A549 (cell line): ENCODE measurements around the gene GULP1. TPM values are rescaled to one million over a fixed set of nuclear protein-coding genes. Genes with fewer than 3 reads are reported as not detected.

Experiments used
- ATAC-seq, 2 experiments: fragments of 200-7000 bp in 1 of 2; fragments of >200 bp in 1 of 2; cut with Nextera tagmentation in 1 of 2; cut with Tn5 transposase in 1 of 2; 3 replicates each; pipeline versions ENCODE4 v1.8.0 to v1.9.1; 2018 to 2020; ENCODE audit warnings: mild to moderate bottlenecking in 1 of 2, moderate library complexity in 1 of 2
- CTCF ChIA-PET: fragments of 300-600 bp; sonication (Branson Sonifier 250); formaldehyde crosslinking; extraction: SDS; loops from one replicate; lab custom pipeline; 2021; ENCODE audit warnings: antibody characterized with exemption, inconsistent platforms; lab: Yijun Ruan, JAX
- POLR2A ChIA-PET: fragments of 350-600 bp; formaldehyde crosslinking; extraction: SDS; loops from one replicate; lab custom pipeline; 2021; ENCODE audit warnings: antibody characterized with exemption, inconsistent platforms; lab: Yijun Ruan, JAX
- DNase-seq, 2 experiments: peaks; one replicate each; pipeline versions ENCODE4 v3.0.0 to v3.0.0-alpha.2; 2011 to 2016; ENCODE audit warnings: low read depth in 1 of 2, low spot score in 1 of 2
- FAIRE-seq: peaks from 2 replicates; lab custom pipeline; 2011; peaks lifted over from hg19 to GRCh38; lab: Jason Lieb, UNC
- H3K27ac ChIP-seq, 2 experiments: fragments of >200 bp; sonication (Bioruptor Twin); formaldehyde crosslinking; 3 replicates each; pipeline ENCODE4 v1.5.1; 2016 to 2017
- H3K4me1 ChIP-seq: fragments of >200 bp; sonication (Bioruptor Twin); formaldehyde crosslinking; 3 replicates; pipeline ENCODE4 v1.6.1; 2016
- H3K4me2 ChIP-seq: fragments of >200 bp; sonication (Bioruptor Twin); formaldehyde crosslinking; 3 replicates; pipeline ENCODE4 v1.6.1; 2016
- H3K4me3 ChIP-seq: fragments of >200 bp; sonication (Bioruptor Twin); formaldehyde crosslinking; 3 replicates; pipeline ENCODE4 v1.5.1; 2016
- H3K9me3 ChIP-seq: fragments of >200 bp; sonication (Bioruptor Twin); formaldehyde crosslinking; 3 replicates; pipeline ENCODE4 v1.6.1; 2016
- BHLHE40 ChIP-seq: IDR thresholded peaks from 2 replicates; pipeline ENCODE4 v1.6.1; 2012; ENCODE audit warnings: low read depth, low read length, inconsistent platforms
- CEBPB ChIP-seq, 2 experiments: fragments of >200 bp in 1 of 2; sonication (Bioruptor Twin) in 1 of 2; formaldehyde crosslinking in 1 of 2; IDR thresholded peaks; 2 replicates each; pipeline ENCODE4 v1.6.1; 2012 to 2016
- FOXS1 ChIP-seq: fragments of 250-450 bp; sonication (Bioruptor Pico); IDR thresholded peaks from 2 replicates; pipeline ENCODE4 v1.5.0; 2020; ENCODE audit warnings: mild to moderate bottlenecking, moderate library complexity
- GATA3 ChIP-seq: IDR thresholded peaks from 2 replicates; pipeline ENCODE4 v1.6.1; 2012; ENCODE audit warnings: borderline replicate concordance
- HEYL ChIP-seq: fragments of 250-450 bp; sonication (Bioruptor Pico); IDR thresholded peaks from 2 replicates; pipeline ENCODE4 v1.8.0; 2021; ENCODE audit warnings: mild to moderate bottlenecking, moderate library complexity
- HOXA7 ChIP-seq: fragments of 250-450 bp; sonication (Bioruptor Pico); IDR thresholded peaks from 2 replicates; pipeline ENCODE4 v1.5.0; 2020; ENCODE audit warnings: mild to moderate bottlenecking, moderate library complexity
- HOXB13 ChIP-seq: fragments of 250-450 bp; sonication (Bioruptor Pico); IDR thresholded peaks from 2 replicates; pipeline ENCODE4 v1.5.0; 2020; ENCODE audit warnings: low read depth, mild to moderate bottlenecking, moderate library complexity
- JUN ChIP-seq, 2 experiments: fragments of >200 bp; sonication (Bioruptor Twin); formaldehyde crosslinking; IDR thresholded peaks; 2 replicates in 1 of 2; 3 replicates in 1 of 2; pipeline ENCODE4 v1.6.1; 2016 to 2017
- JUNB ChIP-seq: fragments of >200 bp; sonication (Bioruptor Twin); formaldehyde crosslinking; IDR thresholded peaks from 2 replicates; pipeline ENCODE4 v1.6.1; 2016
- KDM1A ChIP-seq: fragments of 200-600 bp; sonication (generic); IDR thresholded peaks from 2 replicates; pipeline ENCODE4 v1.6.1; 2016; ENCODE audit warnings: low read depth, mild to moderate bottlenecking
- KDM5A ChIP-seq: fragments of 200-600 bp; sonication (generic); IDR thresholded peaks from 2 replicates; pipeline ENCODE4 v1.6.1; 2016; ENCODE audit warnings: antibody characterized with exemption, mild to moderate bottlenecking
- MAZ ChIP-seq: fragments of 150-350 bp; IDR thresholded peaks from 2 replicates; pipeline ENCODE4 v1.6.1; 2014; ENCODE audit warnings: antibody characterized with exemption, low read depth, low read length, borderline replicate concordance
- NFE2L2 ChIP-seq: fragments of 150-350 bp; conservative IDR thresholded peaks from 2 replicates; pipeline ENCODE4 v1.6.1; 2014; ENCODE audit warnings: low read length
- NPAS2 ChIP-seq: fragments of 250-450 bp; sonication (Bioruptor Pico); IDR thresholded peaks from 2 replicates; pipeline ENCODE4 v1.8.0; 2022; ENCODE audit warnings: mild to moderate bottlenecking, moderate library complexity, borderline replicate concordance
- POLR2AphosphoS2 ChIP-seq: conservative IDR thresholded peaks from 2 replicates; pipeline ENCODE4 v1.6.1; 2012; ENCODE audit warnings: low read length, improper control_type of control experiment, inconsistent platforms
- RAD21 ChIP-seq, 2 experiments: fragments of >200 bp in 1 of 2; sonication (Bioruptor Twin) in 1 of 2; formaldehyde crosslinking in 1 of 2; IDR thresholded peaks in 1 of 2; conservative IDR thresholded peaks in 1 of 2; 2 replicates in 1 of 2; 3 replicates in 1 of 2; pipeline ENCODE4 v1.6.1; 2012 to 2018; ENCODE audit warnings: inconsistent platforms in 1 of 2
- RCOR1 ChIP-seq: fragments of 150-350 bp; IDR thresholded peaks from 2 replicates; pipeline ENCODE4 v1.6.1; 2014; ENCODE audit warnings: antibody characterized with exemption, low read length, low read depth
- RFX5 ChIP-seq: fragments of 450-650 bp; IDR thresholded peaks from 2 replicates; pipeline ENCODE4 v1.7.1; 2014; ENCODE audit warnings: antibody characterized with exemption, mild to moderate bottlenecking, moderate library complexity
- TP53 ChIP-seq: fragments of 250-450 bp; sonication (Bioruptor Pico); IDR thresholded peaks from 2 replicates; pipeline ENCODE4 v1.5.0; 2021; ENCODE audit warnings: mild to moderate bottlenecking, moderate library complexity
- ZC3H11A ChIP-seq: fragments of 450-650 bp; IDR thresholded peaks from 2 replicates; pipeline ENCODE4 v1.6.1; 2014; ENCODE audit warnings: antibody characterized with exemption, mild to moderate bottlenecking
- WGBS: methylation state at CpG from one replicate; pipeline ENCODE4 v1.1.6; 2017; ENCODE audit errors: missing lambda C conversion rate; 5-methylcytosine and 5-hydroxymethylcytosine counted together
- polyA plus RNA-seq, 4 experiments: library from polyadenylated mRNA; depleted of rRNA in 3 of 4; stranded (reverse); fragments of >200 nt; fragmentation: RNase III in 1 of 4; extraction: RNeasy Plus Mini Kit Qiagen cat#74134 plus additional on column Dnase treatment in 1 of 4; gene quantifications; 2 replicates in 3 of 4; 3 replicates in 1 of 4; pipeline ENCODE4 v1.2.3, GENCODE V29; 2011 to 2017
- TF ChIP-seq, protein P1 (sequence below): fragments of 250-450 bp; sonication (Bioruptor Pico); IDR thresholded peaks from 2 replicates; pipeline ENCODE4 v1.5.0; 2021; ENCODE audit warnings: mild to moderate bottlenecking, moderate library complexity, borderline replicate concordance
- TF ChIP-seq, protein P2 (sequence below): IDR thresholded peaks from 2 replicates; pipeline ENCODE4 v1.6.1; 2012
- TF ChIP-seq, protein P3 (sequence below): IDR thresholded peaks from 2 replicates; pipeline ENCODE4 v1.6.1; 2012; ENCODE audit warnings: low read depth, borderline replicate concordance

GULP1 gene
- polyA plus RNA-seq, 2 of the 4 experiments (the other 2 are of a cell fraction) = 30.7 to 89.2 TPM

DNA sequence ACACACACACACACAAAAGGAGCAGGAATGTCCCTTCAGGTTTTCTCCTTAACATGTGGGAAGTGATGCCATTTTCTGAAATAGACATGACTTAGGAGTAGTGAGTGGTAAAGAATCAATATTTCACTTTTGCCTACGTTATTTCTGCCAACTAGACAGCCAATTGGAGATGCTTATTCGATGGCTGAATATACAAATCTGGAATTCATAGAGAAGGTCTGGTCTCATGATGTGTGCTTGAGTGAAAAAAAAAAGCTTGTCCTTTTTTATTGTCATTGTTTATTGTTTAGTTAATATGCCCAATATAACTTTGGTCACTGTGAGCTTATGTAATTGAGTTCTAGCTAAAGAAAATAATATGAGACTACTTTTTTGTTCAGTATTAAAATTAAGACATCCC is 284.3 kb downstream of the GULP1 start:
- Histone ChIP-seq H3K4me3 (no peak overlapping the region), H3K4me2 (no peak overlapping the region), H3K27ac (no peak overlapping the region), H3K4me1 (peaks cover 14% of the 10 kb centered on the region; the same call in 2 of the 3 replicates), H3K9me3 (no peaks in the 10 kb centered on the region)
- POLR2A ChIA-PET = no interaction called here
- CTCF ChIA-PET = no interaction called here
- TF ChIP-seq, protein P1, sequence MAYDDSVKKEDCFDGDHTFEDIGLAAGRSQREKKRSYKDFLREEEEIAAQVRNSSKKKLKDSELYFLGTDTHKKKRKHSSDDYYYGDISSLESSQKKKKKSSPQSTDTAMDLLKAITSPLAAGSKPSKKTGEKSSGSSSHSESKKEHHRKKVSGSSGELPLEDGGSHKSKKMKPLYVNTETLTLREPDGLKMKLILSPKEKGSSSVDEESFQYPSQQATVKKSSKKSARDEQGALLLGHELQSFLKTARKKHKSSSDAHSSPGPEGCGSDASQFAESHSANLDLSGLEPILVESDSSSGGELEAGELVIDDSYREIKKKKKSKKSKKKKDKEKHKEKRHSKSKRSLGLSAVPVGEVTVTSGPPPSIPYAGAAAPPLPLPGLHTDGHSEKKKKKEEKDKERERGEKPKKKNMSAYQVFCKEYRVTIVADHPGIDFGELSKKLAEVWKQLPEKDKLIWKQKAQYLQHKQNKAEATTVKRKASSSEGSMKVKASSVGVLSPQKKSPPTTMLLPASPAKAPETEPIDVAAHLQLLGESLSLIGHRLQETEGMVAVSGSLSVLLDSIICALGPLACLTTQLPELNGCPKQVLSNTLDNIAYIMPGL (CRISPR knock-in tag) = no peak
- TF ChIP-seq, protein P2, sequence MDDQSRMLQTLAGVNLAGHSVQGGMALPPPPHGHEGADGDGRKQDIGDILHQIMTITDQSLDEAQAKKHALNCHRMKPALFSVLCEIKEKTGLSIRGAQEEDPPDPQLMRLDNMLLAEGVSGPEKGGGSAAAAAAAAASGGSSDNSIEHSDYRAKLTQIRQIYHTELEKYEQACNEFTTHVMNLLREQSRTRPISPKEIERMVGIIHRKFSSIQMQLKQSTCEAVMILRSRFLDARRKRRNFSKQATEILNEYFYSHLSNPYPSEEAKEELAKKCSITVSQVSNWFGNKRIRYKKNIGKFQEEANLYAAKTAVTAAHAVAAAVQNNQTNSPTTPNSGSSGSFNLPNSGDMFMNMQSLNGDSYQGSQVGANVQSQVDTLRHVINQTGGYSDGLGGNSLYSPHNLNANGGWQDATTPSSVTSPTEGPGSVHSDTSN = no peak
- TF ChIP-seq JUNB (no peak), JUN (IDR thresholded peaks at IDR 0.05) (no peak), HEYL (CRISPR knock-in tag) (no peak), KDM5A (no peak)
- FAIRE-seq (no peak), ATAC-seq (no peak), DNase-seq (no peak)
- 79% methylated on average over 2 of the region's 2 CpGs for WGBS

DNA sequence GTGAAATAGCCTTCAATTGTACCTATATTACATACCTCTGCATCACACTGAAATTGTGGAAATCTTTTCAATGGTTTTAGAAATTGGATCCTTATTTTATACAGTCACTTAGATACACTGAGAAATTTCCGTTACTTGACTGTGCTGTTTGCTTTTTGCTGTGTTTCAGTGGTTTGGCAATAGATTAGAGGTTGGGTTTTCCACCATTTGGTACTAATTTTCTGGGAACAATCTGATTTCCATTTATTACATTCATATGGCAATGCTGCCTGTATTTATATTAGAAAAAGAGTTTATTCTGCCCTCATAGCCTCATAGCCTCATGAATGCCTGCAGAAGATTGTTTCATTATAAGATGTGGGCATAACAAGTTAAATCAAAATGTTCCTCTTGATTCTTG is 285.0 kb downstream of the GULP1 start:
- Histone ChIP-seq H3K9me3 (no peaks in the 10 kb centered on the region), H3K27ac (no peak overlapping the region), H3K4me3 (no peak overlapping the region), H3K4me1 (peaks cover 14% of the 10 kb centered on the region; the same call in 2 of the 3 replicates), H3K4me2 (no peak overlapping the region)
- ChIA-PET CTCF (no interaction called here), POLR2A (no interaction called here)
- no peak for TF ChIP-seq MAZ
- no peak for TF ChIP-seq RCOR1
- no peak for TF ChIP-seq RAD21 (conservative IDR thresholded peaks at IDR 0.05 in 1 of 2, IDR thresholded peaks at IDR 0.05 in 1 of 2)
- no peak for TF ChIP-seq KDM1A
- TF ChIP-seq GATA3 = no peak
- no peak for TF ChIP-seq JUN (IDR thresholded peaks at IDR 0.05)
- TF ChIP-seq BHLHE40 = no peak
- ATAC-seq (no peak), FAIRE-seq (no peak), DNase-seq (no peak)
- WGBS = 91% methylated on average over 1 of the region's 1 CpG

DNA sequence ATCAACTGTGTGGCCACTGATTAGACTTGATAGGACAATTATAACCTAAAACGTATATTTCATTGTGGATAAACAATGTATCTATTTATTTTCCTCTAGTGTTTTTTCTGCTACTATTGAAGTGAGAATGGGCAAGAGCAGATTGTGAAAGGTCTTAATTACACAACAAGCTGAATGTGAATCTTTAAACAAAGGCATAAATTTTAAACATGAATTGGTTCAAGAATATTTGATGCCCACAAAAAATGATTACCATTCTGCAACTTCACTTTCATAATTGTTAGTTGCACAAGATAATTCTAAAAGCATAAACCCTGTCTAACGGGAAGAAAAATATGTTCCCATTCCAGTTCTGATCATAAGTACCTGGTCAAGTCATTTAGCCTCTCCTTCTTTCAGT is 285.6 kb downstream of the GULP1 start:
- H3K27ac ChIP-seq = no peak overlapping the region
- no peak overlapping the region for H3K4me2 ChIP-seq
- no peaks in the 10 kb centered on the region for H3K9me3 ChIP-seq
- CTCF ChIA-PET = no interaction called here
- POLR2A ChIA-PET = no interaction called here
- H3K4me1 ChIP-seq = peaks cover 14% of the 10 kb centered on the region; the same call in 2 of the 3 replicates
- 81% methylated on average over 2 of the region's 2 CpGs for WGBS
- DNase-seq (no peak), ATAC-seq (no peak), FAIRE-seq (no peak)
- TF ChIP-seq NFE2L2 (no peak), CEBPB (IDR thresholded peaks at IDR 0.05) (no peak), RFX5 (no peak), FOXS1 (no peak), TP53 (CRISPR knock-in tag) (no peak), NPAS2 (no peak), POLR2AphosphoS2 (no peak), HOXA7 (CRISPR knock-in tag) (no peak), HOXB13 (CRISPR knock-in tag) (no peak), ZC3H11A (no peak)
- TF ChIP-seq, protein P3, sequence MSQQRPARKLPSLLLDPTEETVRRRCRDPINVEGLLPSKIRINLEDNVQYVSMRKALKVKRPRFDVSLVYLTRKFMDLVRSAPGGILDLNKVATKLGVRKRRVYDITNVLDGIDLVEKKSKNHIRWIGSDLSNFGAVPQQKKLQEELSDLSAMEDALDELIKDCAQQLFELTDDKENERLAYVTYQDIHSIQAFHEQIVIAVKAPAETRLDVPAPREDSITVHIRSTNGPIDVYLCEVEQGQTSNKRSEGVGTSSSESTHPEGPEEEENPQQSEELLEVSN = no peak
- TF ChIP-seq, protein P1 (CRISPR knock-in tag) = no peak
- no peak overlapping the region for H3K4me3 ChIP-seq
